ENCODE measurements around the gene CIAPIN1.

The CIAPIN1 gene

GRCh38 chr16:57447186-57447962 lies at the start of gene CIAPIN1, which contains the start of gene COQ9:
Gene CIAPIN1 (minus strand): TSS chr16:57447385. CDS start chr16:57440928, 6,457 bp downstream.
Gene COQ9 (plus strand): TSS chr16:57447479. CDS start chr16:57447506, 27 bp downstream.
- no peak for TF ChIP-seq CTCF (IDR thresholded peaks at IDR 0.05)

- TF ChIP-seq CTCF (IDR thresholded peaks at IDR 0.05): no peak
Observed at GRCh38 chr16:57493767-57494166, 46.6 kb upstream of the CIAPIN1 start.

- no peak for TF ChIP-seq CTCF (IDR thresholded peaks at IDR 0.05)
Observed at GRCh38 chr16:57489229-57489628, 42.0 kb upstream of the CIAPIN1 start.

GRCh38 chr16:57486858-57487834 lies 40.0 kb upstream of the CIAPIN1 start:
- no peak for TF ChIP-seq CTCF (IDR thresholded peaks at IDR 0.05)

GRCh38 chr16:57485916-57486857 lies 39.0 kb upstream of the CIAPIN1 start, which contains the start of gene DOK4:
Gene DOK4 (minus strand): TSS chr16:57486493. CDS start chr16:57479507, 6,986 bp downstream.
- no peak for TF ChIP-seq CTCF (IDR thresholded peaks at IDR 0.05)

- TF ChIP-seq CTCF (IDR thresholded peaks at IDR 0.05): no peak
Observed at GRCh38 chr16:57485091-57485915, 38.1 kb upstream of the CIAPIN1 start.

Measured in LNCAP (cell line).